Uterus (tissue), 4 donors: Measurements from ENCODE around the gene ICE1. TPM values are rescaled to one million over a fixed set of nuclear protein-coding genes. Genes with fewer than 3 reads are reported as not detected.
"Not testable (repeated sequence)": the region's sequence is repeated elsewhere in the genome, so short reads cannot be mapped to it uniquely, and the experiment has no call there.

Source experiments
- DNase-seq, 2 donors: peaks; one replicate each; pipeline ENCODE4 v3.0.0-alpha.2; 2019 to 2020
- H3K27ac ChIP-seq, 2 donors: fragments of 200-600 bp; sonication (generic); 1 replicate in 1 of 2; 2 replicates in 1 of 2; pipeline ENCODE4 v1.5.1; 2016 to 2018
- H3K27me3 ChIP-seq, 2 donors: fragments of 200-600 bp; sonication (generic); one replicate each; pipeline ENCODE4 v1.5.1; 2018 to 2019; ENCODE audit warnings: control low read depth in 1 of 2
- H3K36me3 ChIP-seq, 2 donors: fragments of 200-600 bp; sonication (generic); one replicate each; pipeline ENCODE4 v1.5.1; 2019; ENCODE audit warnings: control low read depth in 1 of 2
- H3K4me1 ChIP-seq, 2 donors: fragments of 200-600 bp; sonication (generic); one replicate each; pipeline ENCODE4 v1.5.1; 2018 to 2019; ENCODE audit warnings: control low read depth in 1 of 2
- H3K4me3 ChIP-seq, 2 donors: fragments of 200-600 bp; sonication (generic); 1 replicate in 1 of 2; 2 replicates in 1 of 2; pipeline ENCODE4 v1.5.1; 2018 to 2019; ENCODE audit warnings: mild to moderate bottlenecking in 1 of 2
- H3K9me3 ChIP-seq, 2 donors: fragments of 200-600 bp; sonication (generic); one replicate each; pipeline ENCODE4 v1.5.1; 2019; ENCODE audit warnings: control low read depth in 1 of 2
- CTCF ChIP-seq, 4 experiments: fragments of 200-600 bp in 2 of 4; fragments of 450-650 bp in 2 of 4; sonication (generic) in 2 of 4; IDR thresholded peaks; one replicate each; pipeline ENCODE4 v1.5.1; 2016 to 2019; ENCODE audit warnings: antibody characterized with exemption in 4 of 4, mild to moderate bottlenecking in 2 of 4, moderate library complexity in 1 of 4
- POLR2A ChIP-seq, 2 donors: fragments of 450-650 bp; IDR thresholded peaks; one replicate each; pipeline ENCODE4 v1.6.1; 2016; ENCODE audit warnings: antibody characterized with exemption in 2 of 2, mild to moderate bottlenecking in 1 of 2, moderate library complexity in 1 of 2
- intact Hi-C: fragments of 100-400 bp; cut with DNase I; formaldehyde crosslinking; loops from one replicate; pipeline ENCODE4 v1.15.1; 2023; ENCODE audit warnings: low total_unique reads
- total RNA-seq, 4 donors: library from RNA; depleted of rRNA in 3 of 4; stranded (reverse); fragments of >200 nt in 3 of 4; gene quantifications; one replicate each; pipeline versions ENCODE4 v1.1.0 to v1.2.4, GENCODE V29; 2014 to 2023
- donor health status: DM: yes; HTN: yes; CAD: no.

ICE1 gene
- total RNA-seq, 4 donors from 2014 or later, result 23.2 to 218 (median 55.1) TPM

DNA sequence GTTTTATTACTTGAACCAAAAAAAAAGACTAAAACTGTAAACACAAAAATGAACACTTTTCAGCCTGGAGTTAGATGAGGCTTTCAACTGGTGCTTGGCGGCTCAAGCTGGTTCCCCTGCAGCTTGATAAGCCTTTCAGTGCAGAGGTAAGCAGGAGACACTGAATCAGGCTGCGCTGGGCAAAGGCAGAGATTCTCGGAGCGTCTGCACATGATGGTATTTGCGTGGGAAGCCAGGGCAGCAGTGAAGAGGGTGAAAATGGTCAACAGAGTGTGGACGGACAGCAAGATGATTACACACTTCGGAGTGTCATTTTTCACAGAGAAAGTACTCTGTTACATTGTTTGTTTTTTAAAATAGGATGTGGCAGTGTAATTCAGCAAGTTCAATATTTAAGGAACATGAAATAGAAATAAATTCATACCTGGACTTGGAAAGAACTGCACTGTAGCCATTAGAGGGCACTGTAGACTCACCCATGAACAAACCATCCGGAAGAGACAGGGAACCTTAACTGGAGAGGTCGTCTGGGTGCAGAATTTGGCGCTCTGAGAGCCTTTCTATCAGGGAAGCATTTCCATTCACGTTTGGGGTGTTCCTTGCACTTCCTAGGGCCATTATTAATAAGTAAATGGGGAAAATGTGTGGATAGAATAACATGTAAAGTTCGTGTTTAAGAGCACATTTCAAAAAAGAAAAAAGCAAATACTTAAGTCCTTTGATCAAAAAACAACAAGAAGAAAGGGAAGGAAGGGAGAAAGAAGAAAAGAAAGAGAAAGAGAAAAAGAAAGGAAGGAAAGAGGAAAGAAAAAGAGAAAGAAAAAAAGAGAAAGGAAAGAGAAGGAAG is 69.8 kb downstream of the ICE1 start:
- Histone ChIP-seq H3K36me3 (no peaks in the 10 kb centered on the region), H3K4me1 (peaks cover 0 to 6% of the 10 kb centered on the region in 2 donors), H3K9me3 (no peaks in the 10 kb centered on the region), H3K27ac (no peak overlapping the region), H3K4me3 (no peak overlapping the region), H3K27me3 (no peaks in the 10 kb centered on the region)
- DNase-seq, result no peak
- intact Hi-C loops, result no loop called here
- TF ChIP-seq CTCF (IDR thresholded peaks at IDR 0.05) (peak; percentile 57 to 68 (median 60)), POLR2A (IDR thresholded peaks at IDR 0.05) (no peak)

- H3K9me3 ChIP-seq, H3K4me3 ChIP-seq, H3K36me3 ChIP-seq, H3K27ac ChIP-seq, DNase-seq, H3K27me3 ChIP-seq, intact Hi-C loops, H3K4me1 ChIP-seq: not testable (repeated sequence)
Measured at GRCh38 chr5:5492934-5493271, 70.4 kb downstream of the ICE1 start.

GRCh38 chr5:5494489-5495402 is 72.3 kb downstream of the ICE1 start:
- H3K4me1 ChIP-seq, result peaks cover 0 to 6% of the 10 kb centered on the region in 2 donors
- intact Hi-C loops, result no loop called here
- H3K4me3 ChIP-seq, result peak overlapping the region in 1 of 2 donors; percentile 15
- no peaks in the 10 kb centered on the region for H3K36me3 ChIP-seq
- no peaks in the 10 kb centered on the region for H3K27me3 ChIP-seq
- H3K9me3 ChIP-seq, result no peaks in the 10 kb centered on the region
- no peak overlapping the region for H3K27ac ChIP-seq
- TF ChIP-seq CTCF (IDR thresholded peaks at IDR 0.05), result no peak
- no peak for TF ChIP-seq POLR2A (IDR thresholded peaks at IDR 0.05)
- peak; percentile 52 to 67 for DNase-seq

DNA sequence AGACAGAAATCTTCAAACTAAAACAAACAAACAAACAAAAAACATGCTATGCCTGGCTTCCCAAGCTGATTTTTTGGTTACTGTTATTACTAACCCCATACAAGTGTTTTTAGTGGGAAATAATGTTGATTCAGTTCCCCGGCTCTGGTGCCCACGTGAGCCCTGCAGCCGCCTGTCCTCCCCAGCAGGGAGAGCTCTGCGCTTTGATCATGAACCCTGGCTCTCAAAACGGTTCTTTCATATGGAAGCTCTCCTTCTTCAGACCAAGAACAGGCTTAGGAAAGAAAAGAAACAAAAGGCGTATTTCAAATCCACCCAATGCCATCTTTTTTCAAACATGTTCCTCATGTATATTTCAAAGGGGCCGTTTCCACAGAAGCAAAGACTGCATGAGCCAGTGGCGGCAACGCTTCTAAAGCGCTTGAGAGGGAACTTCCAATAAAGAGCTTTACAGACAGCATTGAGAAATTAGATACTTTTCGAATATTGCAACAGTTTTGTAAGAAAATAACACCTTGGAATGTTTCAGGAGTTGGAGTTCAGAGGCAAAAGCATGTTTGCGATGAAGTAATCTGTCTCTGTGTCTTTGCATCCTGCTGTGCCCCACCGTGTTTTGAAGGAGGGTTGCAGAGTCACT is 74.8 kb downstream of the ICE1 start:
- intact Hi-C loops, result no loop called here
- Histone ChIP-seq H3K27me3 (no peaks in the 10 kb centered on the region), H3K4me3 (no peak overlapping the region), H3K36me3 (no peaks in the 10 kb centered on the region), H3K27ac (no peak overlapping the region), H3K4me1 (peaks cover 0 to 2% of the 10 kb centered on the region in 2 donors), H3K9me3 (no peaks in the 10 kb centered on the region)
- TF ChIP-seq CTCF (IDR thresholded peaks at IDR 0.05), result peak; percentile 70 to 79 (median 74)
- no peak for TF ChIP-seq POLR2A (IDR thresholded peaks at IDR 0.05)
- DNase-seq, result peak; percentile 54 to 58

DNA sequence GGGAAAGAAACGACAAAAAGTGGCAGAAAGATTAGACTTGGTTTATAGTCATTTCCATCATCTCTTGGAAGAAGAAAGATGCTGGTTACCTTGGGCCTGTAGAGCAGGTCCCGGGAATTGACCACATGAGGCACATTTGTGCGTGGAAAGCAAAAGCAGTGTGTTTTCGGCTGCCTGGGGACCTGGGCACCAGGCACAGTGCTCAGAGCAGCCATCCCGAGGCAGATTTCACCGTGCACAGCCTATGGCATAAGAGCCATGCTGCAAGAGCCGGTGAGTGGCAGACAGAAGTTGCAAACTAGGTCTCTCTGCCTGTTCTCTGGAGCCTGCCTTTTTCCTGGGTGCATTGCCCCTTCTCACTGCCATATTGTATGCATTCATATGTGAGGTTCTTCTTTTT is 77.0 kb downstream of the ICE1 start:
- Histone ChIP-seq H3K4me3 (no peak overlapping the region), H3K36me3 (no peaks in the 10 kb centered on the region), H3K4me1 (no peaks in the 10 kb centered on the region), H3K27me3 (no peaks in the 10 kb centered on the region), H3K27ac (no peak overlapping the region), H3K9me3 (no peaks in the 10 kb centered on the region)
- TF ChIP-seq POLR2A (IDR thresholded peaks at IDR 0.05), result no peak
- no peak for TF ChIP-seq CTCF (IDR thresholded peaks at IDR 0.05)
- intact Hi-C loops, result no loop called here
- no peak for DNase-seq
